ENCODE measurements around the gene ZBTB20. TPM values are rescaled to one million over a fixed set of nuclear protein-coding genes. Genes with fewer than 3 reads are reported as not detected.

ZBTB20 gene
- total RNA-seq, 1 experiment from 2014 or later, result 10.7 TPM

DNA sequence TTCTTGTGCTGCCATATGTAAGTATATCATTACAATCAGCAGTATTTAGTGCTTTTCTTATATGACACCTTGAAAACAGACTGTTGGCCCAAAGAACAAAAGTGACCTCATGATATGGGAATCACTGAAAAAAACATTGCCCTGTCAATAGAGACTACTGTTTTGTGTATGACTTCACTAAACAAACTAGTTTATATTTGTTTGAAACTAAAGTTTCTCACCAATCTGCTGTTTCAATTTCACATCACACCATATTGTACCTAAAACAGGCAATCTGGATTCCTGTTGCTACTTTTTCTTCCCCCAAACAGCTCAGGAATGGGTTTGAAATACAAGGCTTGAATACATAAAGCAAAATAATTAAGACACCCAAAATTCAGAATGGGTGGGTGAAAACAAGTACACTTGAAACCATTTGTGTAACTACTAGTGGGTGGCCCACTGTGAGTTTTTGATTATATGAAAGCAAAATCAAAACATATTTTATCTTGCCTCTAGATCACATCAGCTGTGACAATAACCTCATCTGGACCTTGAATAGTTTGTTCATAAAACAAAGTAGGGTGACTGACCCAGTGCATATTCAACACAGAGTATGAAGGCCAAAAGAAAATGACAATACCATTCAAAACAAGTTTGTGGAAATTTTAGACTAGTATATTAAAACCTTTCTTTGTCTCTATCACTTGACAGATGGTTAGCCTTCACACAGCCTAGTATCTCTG lies 5.9 kb downstream of the ZBTB20 start:
- intact Hi-C loops (cut with micrococcal nuclease), result no loop called here
- Mint-ChIP-seq H3K36me3 (ENCODE audit: insufficient read depth, unreplicated experiment) (no peaks in the 10 kb centered on the region), H3K27ac (ENCODE audit: low read depth, unreplicated experiment) (no peak overlapping the region), H3K27me3 (ENCODE audit: insufficient read depth, unreplicated experiment) (no peaks in the 10 kb centered on the region), H3K4me3 (ENCODE audit: unreplicated experiment) (no peak overlapping the region), H3K9me3 (ENCODE audit: unreplicated experiment) (no peaks in the 10 kb centered on the region), H3K4me1 (ENCODE audit: insufficient read depth, unreplicated experiment) (peaks cover 6% of the 10 kb centered on the region)
- ChIA-PET CTCF (interaction anchor here (0.6 to 0.8 kb wide), 2 partner anchors 31 to 151 kb away, joined by 4 read pairs; no protein-coding TSS in a partner anchor), POLR2A (no interaction called here)
- TF ChIP-seq CTCF (IDR thresholded peaks at IDR 0.05; ENCODE audit: unreplicated experiment), result no peak
- no TSS peak for BruUV-seq (replicated peaks)
- no peak for DNase-seq (ENCODE audit: unreplicated experiment)

DNA sequence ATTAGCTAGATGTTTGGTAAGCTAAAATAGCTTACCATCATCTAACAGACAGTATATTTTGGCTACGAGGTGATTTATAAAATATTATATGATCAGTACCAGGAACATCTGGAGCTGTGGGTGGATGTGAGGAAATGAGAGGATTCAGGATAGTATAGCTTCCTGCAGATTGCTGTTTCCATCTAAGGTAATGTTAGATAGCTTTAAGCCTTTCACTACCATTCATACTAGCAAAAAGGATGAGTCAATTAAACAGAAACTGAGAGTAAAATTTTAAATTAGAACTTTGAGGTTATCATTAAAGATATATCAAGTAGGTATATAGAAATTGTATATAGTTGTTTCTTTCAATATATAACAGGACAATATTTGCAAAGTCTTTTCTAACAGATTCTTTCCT lies 8.0 kb downstream of the ZBTB20 start:
- BruUV-seq (replicated peaks), result no TSS peak
- H3K9me3 Mint-ChIP-seq (ENCODE audit: unreplicated experiment), result no peaks in the 10 kb centered on the region
- H3K4me1 Mint-ChIP-seq (ENCODE audit: insufficient read depth, unreplicated experiment), result no peaks in the 10 kb centered on the region
- CTCF ChIA-PET, result no interaction called here
- no peaks in the 10 kb centered on the region for H3K27me3 Mint-ChIP-seq (ENCODE audit: insufficient read depth, unreplicated experiment)
- no peaks in the 10 kb centered on the region for H3K36me3 Mint-ChIP-seq (ENCODE audit: insufficient read depth, unreplicated experiment)
- intact Hi-C loops (cut with micrococcal nuclease), result no loop called here
- no peak overlapping the region for H3K4me3 Mint-ChIP-seq (ENCODE audit: unreplicated experiment)
- POLR2A ChIA-PET, result no interaction called here
- no peak for DNase-seq (ENCODE audit: unreplicated experiment)
- H3K27ac Mint-ChIP-seq (ENCODE audit: low read depth, unreplicated experiment), result no peak overlapping the region
- no peak for TF ChIP-seq CTCF (IDR thresholded peaks at IDR 0.05; ENCODE audit: unreplicated experiment)

GRCh38 chr3:115134648-115135347 lies 12.3 kb downstream of the ZBTB20 start:
- Mint-ChIP-seq H3K27me3 (ENCODE audit: insufficient read depth, unreplicated experiment) (no peaks in the 10 kb centered on the region), H3K9me3 (ENCODE audit: unreplicated experiment) (no peaks in the 10 kb centered on the region), H3K4me3 (ENCODE audit: unreplicated experiment) (no peak overlapping the region), H3K36me3 (ENCODE audit: insufficient read depth, unreplicated experiment) (no peaks in the 10 kb centered on the region), H3K27ac (ENCODE audit: low read depth, unreplicated experiment) (no peak overlapping the region), H3K4me1 (ENCODE audit: insufficient read depth, unreplicated experiment) (no peaks in the 10 kb centered on the region)
- TF ChIP-seq CTCF (IDR thresholded peaks at IDR 0.05; ENCODE audit: unreplicated experiment), result no peak
- intact Hi-C loops (cut with micrococcal nuclease), result no loop called here
- CTCF ChIA-PET, result interaction anchor here (0.6 to 1.0 kb wide), 5 partner anchors 12 to 93 kb away, joined by 3 to 4 read pairs (median 3); no protein-coding TSS in a partner anchor
- no peak for DNase-seq (ENCODE audit: unreplicated experiment)
- POLR2A ChIA-PET, result interaction anchor here (0.6 to 6.0 kb wide), 2 partner anchors 11 to 18 kb away, joined by 3 to 48 read pairs; partner anchors contain the start of gene ZBTB20
- BruUV-seq (replicated peaks), result no TSS peak

DNA sequence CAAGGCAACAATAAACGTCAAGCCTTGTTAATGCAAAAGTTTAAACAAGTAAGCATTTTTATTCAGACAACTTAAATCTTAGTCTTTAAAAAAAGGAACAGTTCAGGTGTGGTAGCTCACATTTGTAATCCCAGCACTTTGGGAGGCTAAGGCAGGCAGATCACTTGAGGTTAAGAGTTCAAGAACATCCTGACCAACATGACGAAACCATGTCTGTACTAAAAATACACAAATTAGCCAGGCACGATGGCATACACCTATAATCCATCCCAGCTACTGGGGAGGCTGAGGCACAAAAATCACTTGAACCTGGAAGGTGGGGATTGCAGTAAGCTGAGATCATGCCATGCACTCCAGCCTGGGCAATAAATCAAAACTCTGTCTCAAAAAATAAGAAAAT lies 19.9 kb downstream of the ZBTB20 start:
- H3K4me1 Mint-ChIP-seq (ENCODE audit: insufficient read depth, unreplicated experiment), result no peaks in the 10 kb centered on the region
- CTCF ChIA-PET, result no interaction called here
- no peaks in the 10 kb centered on the region for H3K36me3 Mint-ChIP-seq (ENCODE audit: insufficient read depth, unreplicated experiment)
- POLR2A ChIA-PET, result interaction anchor here (0.6 kb wide), 1 partner anchor 418 kb away, joined by 4 read pairs; no protein-coding TSS in a partner anchor
- BruUV-seq (replicated peaks), result no TSS peak
- no peak for DNase-seq (ENCODE audit: unreplicated experiment)
- TF ChIP-seq CTCF (IDR thresholded peaks at IDR 0.05; ENCODE audit: unreplicated experiment), result no peak
- H3K4me3 Mint-ChIP-seq (ENCODE audit: unreplicated experiment), result no peak overlapping the region
- H3K9me3 Mint-ChIP-seq (ENCODE audit: unreplicated experiment), result no peaks in the 10 kb centered on the region
- H3K27ac Mint-ChIP-seq (ENCODE audit: low read depth, unreplicated experiment), result no peak overlapping the region
- no peaks in the 10 kb centered on the region for H3K27me3 Mint-ChIP-seq (ENCODE audit: insufficient read depth, unreplicated experiment)
- intact Hi-C loops (cut with micrococcal nuclease), result no loop called here

All from MCF 10A (cell line).